ENCODE results near the gene DHRS3. TPM values are rescaled to one million over a fixed set of nuclear protein-coding genes. Genes with fewer than 3 reads are reported as not detected.

The DHRS3 gene
- polyA plus RNA-seq, 3 donors, result 83.1 to 93.6 (median 83.7) TPM

DNA sequence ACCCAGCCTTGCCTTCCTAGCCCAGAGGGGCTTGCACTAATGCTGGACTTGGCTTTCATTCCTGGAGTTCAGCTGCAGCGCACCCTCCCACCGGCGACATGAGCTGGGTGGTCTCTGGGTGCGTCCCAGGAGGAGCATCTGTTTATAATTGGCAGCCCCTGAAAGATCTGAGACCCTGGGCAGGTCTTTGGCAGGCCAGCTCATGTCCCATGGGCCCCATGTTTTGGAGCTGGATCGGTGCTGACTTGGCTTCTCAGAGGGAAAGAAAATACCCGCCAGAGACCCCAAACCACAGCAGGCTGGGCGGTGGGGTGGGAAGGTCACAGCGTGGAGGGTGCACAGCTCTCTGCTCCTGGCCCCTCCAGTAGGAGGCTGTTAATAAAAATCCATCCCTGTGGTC is 29.3 kb downstream of the DHRS3 start:
- no peak for DNase-seq (ENCODE audit: extremely low read depth in 1 of 11, low read depth in 9 of 11, low spot score in 4 of 11)

DNA sequence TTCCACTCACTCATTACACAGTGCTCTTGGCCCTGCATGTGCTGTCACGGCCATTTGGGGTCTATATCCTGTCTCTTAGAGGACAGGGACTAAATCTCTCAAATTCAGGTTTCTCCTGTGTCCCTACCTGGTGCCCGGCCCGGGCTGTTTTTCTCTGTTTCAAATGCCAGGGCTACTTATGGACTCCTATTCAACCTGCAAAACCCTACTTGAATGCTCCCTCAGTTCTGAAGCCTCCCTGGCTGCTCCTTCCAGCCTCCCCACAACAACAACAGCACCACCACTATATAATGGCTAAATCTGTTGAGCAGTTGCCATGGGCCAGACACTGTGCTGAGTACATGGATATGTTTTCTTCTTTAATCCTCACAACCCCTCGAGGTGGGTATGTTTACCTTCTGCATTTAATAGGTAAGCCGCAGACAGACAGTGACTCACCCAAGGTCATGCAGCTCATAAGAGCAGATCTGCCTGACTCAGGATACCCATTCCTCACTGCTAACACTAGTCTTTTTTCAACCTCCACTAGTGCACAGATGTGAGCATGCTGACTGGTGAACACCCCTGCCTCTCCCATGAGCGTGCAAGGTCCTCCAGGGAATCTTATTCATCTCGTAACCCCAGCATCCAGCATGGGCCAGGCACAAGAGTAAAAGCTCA is 29.9 kb downstream of the DHRS3 start:
- no peak for DNase-seq (ENCODE audit: extremely low read depth in 1 of 11, low read depth in 9 of 11, low spot score in 4 of 11)

DNA sequence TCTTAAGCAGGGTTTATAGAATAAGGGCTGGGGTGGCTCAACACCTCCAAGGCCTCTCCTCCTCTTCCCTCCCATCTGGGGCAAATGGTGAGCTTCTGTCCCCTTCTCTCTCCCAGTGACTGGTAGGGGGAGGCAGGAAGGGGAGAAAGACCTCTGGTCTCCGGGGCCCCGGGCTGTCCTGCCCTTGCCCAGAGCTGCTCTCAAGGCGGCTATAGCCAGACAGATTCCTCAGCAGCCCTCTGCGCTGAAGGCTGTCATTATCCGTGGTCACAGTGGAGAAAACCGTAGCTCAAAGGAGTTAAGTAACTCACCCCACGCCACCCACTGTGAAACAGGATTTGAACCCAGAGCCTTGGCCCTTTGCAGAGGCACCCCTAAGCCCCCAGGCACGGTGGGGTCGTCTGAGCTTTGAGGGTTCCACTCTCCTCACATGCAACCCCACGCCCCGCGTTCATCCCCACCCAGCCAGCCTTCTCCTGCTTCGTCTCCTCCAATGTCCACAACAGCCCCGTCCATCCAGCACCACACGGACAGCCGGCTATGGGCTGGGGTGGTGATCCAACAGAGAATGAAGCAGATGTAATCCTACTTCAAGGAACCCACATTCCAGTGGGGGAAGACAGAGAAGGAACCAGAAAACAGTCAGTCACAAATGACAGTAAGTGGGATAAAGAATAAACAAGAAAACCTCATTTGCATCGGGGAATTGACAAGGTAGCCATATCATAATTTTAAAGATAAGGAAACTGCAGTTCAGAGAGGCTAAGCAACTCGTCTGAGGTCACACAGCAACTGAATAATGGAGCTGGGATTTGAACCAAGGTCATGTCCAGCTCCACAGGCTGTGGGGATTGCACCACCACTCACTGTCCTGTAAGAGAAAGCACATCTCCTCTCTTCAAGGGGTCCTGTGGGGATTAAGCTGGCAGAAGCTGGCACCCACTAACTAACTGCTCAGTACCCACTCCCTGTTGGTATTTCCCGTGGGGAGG is 31.8 kb downstream of the DHRS3 start:
- DNase-seq (ENCODE audit: extremely low read depth in 1 of 11, low read depth in 9 of 11, low spot score in 4 of 11), result no peak

GRCh38 chr1:12585536-12585935 is 32.5 kb downstream of the DHRS3 start:
- DNase-seq (ENCODE audit: extremely low read depth in 1 of 11, low read depth in 9 of 11, low spot score in 4 of 11), result no peak

- no peak for DNase-seq (ENCODE audit: extremely low read depth in 1 of 11, low read depth in 9 of 11, low spot score in 4 of 11)
These were observed 33.0 kb downstream of the DHRS3 start for GRCh38 chr1:12584900-12585525.

GRCh38 chr1:12583484-12583883 is 34.5 kb downstream of the DHRS3 start:
- DNase-seq (ENCODE audit: extremely low read depth in 1 of 11, low read depth in 9 of 11, low spot score in 4 of 11), result no peak

- no peak for DNase-seq (ENCODE audit: extremely low read depth in 1 of 11, low read depth in 9 of 11, low spot score in 4 of 11)
These were observed 35.4 kb downstream of the DHRS3 start for GRCh38 chr1:12582649-12583048.

DNA sequence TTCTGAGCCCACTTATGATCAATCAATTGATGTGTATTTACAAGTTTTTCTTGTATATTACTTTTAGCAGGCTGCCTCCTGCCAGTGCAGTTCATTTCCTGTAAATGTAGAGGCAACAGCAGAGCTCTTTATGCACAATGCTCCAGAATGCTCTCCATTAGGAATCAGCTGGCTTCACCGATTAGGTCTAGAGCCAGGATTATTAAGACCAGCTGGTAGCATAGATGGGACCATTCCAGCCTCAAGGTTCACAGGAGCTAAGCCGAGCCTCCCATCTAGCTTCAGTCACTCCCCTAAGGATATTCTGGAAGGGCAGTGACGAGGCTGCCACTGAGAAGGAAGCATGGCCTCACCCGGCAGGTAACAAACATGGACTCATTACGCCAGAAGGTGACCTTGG is 36.8 kb downstream of the DHRS3 start:
- DNase-seq (ENCODE audit: extremely low read depth in 1 of 11, low read depth in 9 of 11, low spot score in 4 of 11), result no peak

DNA sequence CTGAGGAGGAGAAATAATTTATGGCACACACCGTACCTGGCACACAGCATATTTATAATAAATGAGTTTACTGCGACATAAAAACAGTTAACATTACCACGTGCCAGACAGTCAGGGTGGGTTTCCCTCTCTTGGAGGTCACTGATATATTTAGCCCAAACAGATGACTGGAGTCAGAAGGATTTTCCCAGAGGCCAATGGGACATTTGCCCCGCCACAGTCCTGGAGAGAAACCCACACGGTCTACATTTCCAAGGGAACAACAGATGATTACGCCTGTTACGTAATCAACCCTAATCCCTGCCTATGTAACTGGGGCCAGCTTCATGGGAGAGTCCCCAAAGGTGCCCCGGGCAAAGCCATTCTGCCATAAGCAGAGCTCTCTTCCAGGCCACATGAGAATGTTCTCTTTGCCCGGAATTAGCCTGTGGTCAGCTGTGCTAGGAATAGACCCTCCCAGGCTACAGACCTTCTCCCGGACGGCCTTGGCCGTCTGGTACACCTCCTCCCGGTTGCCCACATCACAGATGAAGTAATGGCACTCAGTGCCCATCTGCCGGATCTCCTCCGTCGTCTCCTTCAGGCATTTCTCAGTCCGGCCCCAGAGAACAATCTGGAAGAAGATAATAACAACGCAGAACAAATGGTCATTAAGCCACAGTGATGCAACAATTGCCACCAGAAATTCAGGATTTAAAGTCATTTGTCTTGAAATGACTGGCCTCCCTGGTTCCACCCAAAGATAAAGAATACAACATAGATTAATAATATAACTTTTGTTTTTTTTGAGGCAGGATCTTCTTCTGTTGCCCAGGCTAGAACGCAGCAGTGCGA is 37.7 kb downstream of the DHRS3 start:
- DNase-seq (ENCODE audit: extremely low read depth in 1 of 11, low read depth in 9 of 11, low spot score in 4 of 11), result no peak

GRCh38 chr1:12578860-12579422 is 39.1 kb downstream of the DHRS3 start:
- no peak for DNase-seq (ENCODE audit: extremely low read depth in 1 of 11, low read depth in 9 of 11, low spot score in 4 of 11)

GRCh38 chr1:12577020-12577419 is 41.0 kb downstream of the DHRS3 start:
- no peak for DNase-seq (ENCODE audit: extremely low read depth in 1 of 11, low read depth in 9 of 11, low spot score in 4 of 11)

DNA sequence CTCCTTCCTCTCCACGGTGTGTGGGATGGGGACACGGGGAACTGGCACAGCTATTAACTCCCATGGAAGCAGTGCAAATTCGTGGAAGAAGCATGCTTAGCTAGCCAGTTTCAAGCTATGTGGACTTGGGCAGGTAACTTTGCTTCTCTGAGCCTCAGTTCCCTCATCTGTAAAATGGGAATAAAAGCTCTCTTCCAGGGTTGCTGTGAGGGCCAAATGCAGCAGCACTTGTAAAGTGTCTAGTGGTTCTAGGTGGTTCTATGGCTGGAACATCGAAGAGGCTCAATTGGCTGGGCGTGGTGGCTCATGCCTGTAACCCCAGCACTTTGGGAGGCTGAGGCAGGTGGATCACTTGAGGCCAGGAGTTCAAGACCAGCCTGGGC is 43.3 kb downstream of the DHRS3 start:
- DNase-seq (ENCODE audit: extremely low read depth in 1 of 11, low read depth in 9 of 11, low spot score in 4 of 11), result no peak

GRCh38 chr1:12573015-12573825 is 44.8 kb downstream of the DHRS3 start:
- no peak for DNase-seq (ENCODE audit: extremely low read depth in 1 of 11, low read depth in 9 of 11, low spot score in 4 of 11)

GRCh38 chr1:12572522-12572921 is 45.5 kb downstream of the DHRS3 start:
- DNase-seq (ENCODE audit: extremely low read depth in 1 of 11, low read depth in 9 of 11, low spot score in 4 of 11), result no peak

GRCh38 chr1:12570291-12570690 is 47.7 kb downstream of the DHRS3 start:
- DNase-seq (ENCODE audit: extremely low read depth in 1 of 11, low read depth in 9 of 11, low spot score in 4 of 11), result no peak

- no peak for DNase-seq (ENCODE audit: extremely low read depth in 1 of 11, low read depth in 9 of 11, low spot score in 4 of 11)
These were observed 49.8 kb downstream of the DHRS3 start for GRCh38 chr1:12568009-12568767.

DNA sequence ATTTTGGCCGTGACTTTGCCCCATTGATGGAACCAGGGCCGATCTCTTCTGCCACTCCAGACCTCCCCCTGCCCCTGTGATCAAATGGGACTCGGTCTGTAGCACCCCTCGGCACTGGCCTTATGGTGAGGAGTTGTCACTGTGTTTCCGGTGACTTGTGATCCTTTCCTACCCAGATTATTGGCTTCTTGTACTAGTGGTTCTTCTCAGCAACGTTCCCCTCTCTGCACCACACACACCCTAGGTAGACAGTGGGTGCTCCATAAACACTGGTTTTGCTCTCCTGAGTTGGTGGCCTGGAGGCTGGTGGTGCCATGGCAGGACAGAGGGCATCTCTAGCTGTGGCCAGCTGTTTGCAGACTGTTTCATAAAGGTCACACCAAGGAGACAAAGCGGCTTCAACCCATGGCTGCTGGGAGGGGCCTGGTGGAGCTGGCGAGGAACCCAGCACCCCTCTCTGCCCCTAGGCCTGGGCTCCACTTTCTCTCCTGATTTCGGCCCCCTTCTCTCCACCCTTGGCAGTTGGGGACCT is 50.7 kb downstream of the DHRS3 start:
- no peak for DNase-seq (ENCODE audit: extremely low read depth in 1 of 11, low read depth in 9 of 11, low spot score in 4 of 11)

Measured in renal cortex interstitium (tissue), 11 donors.